ENCODE measurements around the gene TLE5.

GRCh38 chr19:3104708-3104983 is 42.4 kb upstream of the TLE5 start:
- no peak for TF ChIP-seq POLR2A (IDR thresholded peaks at IDR 0.05; ENCODE audit: low read length)
- TF ChIP-seq GATA1 (IDR thresholded peaks at IDR 0.05; ENCODE audit: low read depth, low read length): no peak
